ENCODE results near the gene OR4F15.
A peak's percentile ranks its signal among the peaks of the same experiment; 100 is the strongest.
"Not testable (repeated sequence)": the region's sequence is repeated elsewhere in the genome, so short reads cannot be mapped to it uniquely, and the experiment has no call there.

The OR4F15 gene, protein sequence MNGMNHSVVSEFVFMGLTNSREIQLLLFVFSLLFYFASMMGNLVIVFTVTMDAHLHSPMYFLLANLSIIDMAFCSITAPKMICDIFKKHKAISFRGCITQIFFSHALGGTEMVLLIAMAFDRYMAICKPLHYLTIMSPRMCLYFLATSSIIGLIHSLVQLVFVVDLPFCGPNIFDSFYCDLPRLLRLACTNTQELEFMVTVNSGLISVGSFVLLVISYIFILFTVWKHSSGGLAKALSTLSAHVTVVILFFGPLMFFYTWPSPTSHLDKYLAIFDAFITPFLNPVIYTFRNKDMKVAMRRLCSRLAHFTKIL

GRCh38 chr15:101811902-101812301 lies at the start of gene OR4F15:
Gene OR4F15 (plus strand): TSS chr15:101812202. CDS start chr15:101818187, 5,985 bp downstream.
- DNase-seq = no peak

GRCh38 chr15:101764669-101765339 lies 47.2 kb upstream of the OR4F15 start:
- DNase-seq = not testable (repeated sequence)

- DNase-seq = not testable (repeated sequence)
These were observed 46.7 kb upstream of the OR4F15 start for GRCh38 chr15:101765340-101765671.

DNA sequence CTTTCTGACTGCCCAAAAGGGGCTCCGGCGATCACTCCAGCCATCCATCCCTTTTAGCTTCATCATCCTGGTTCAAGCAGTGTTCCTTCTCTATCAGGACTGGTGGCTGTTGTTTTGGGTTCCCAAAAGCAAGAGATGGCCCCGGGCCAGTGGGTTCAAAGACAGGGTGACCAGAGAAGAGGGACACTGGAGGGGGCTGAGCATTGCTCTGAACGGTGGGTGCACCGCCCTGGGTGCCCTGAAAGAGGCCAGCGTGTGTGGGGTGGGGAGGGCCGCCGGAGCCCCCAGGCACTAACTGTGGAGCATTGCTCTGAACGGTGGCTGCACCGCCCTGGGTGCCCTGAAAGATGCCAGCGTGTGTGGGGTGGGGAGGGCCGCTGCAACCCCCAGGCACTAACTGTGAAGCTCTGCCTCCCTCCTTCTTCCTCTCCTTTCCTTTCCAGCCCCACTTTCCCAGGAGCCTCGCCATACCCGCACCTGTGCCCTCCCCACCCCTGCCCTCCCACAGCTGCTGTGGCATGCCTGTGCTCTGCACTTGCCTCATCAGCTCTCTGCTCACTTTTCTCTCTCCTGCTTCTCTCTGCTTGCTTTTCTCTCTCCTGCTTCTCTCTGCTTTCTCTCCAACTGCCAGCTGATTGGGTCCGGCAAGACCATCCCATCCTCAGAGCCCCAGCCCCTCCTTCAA lies 46.1 kb upstream of the OR4F15 start:
- no peak for DNase-seq

DNA sequence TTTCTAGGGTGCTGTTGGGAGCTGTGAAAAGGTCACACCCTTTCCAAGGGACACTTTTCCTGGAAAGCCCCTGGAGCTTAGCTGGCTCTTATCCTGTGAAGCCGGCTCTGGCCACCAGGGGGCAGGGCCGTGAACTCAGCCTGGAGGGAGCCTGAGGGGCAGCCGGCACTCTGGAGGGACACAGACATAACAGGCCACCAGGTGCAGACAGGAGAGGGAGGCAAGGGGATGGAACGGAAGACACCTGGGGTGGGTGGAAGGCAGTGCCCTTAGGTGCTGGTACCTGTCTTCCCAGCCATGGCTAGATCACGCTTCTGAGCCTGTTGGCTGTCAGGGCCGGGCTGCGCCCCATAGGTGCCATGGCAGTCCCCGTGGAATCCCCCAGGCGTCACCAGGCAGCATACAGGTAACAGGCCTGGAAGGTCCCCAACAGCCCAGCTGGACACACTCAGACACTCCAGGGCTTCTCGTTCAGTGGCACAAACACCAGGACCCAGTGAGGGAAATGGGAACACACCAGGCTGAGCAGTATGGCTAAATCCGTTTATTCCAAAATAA lies 44.8 kb upstream of the OR4F15 start:
- DNase-seq = not testable (repeated sequence)

DNA sequence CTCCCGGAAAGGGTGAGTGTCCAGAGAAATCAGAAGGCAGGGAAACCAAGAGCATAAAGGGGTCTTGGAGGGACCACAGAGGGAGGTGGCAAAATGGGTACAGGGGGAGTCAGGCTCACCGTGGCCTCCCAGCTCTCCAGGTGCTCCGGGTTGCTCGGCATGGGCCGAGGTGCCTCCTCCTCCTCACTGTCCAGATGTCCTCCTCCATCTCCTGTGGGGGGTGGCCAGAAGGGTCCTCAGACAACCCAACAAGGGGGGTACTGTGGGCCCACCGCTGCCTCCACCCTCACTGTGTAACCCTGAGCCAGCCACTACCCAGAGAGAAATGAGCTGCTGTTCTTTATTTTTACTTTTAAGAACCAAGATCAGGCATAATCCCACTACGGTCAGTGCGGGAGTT lies 39.1 kb upstream of the OR4F15 start:
- DNase-seq = no peak

GRCh38 chr15:101773496-101774100 lies 38.4 kb upstream of the OR4F15 start:
- DNase-seq = peak; percentile 1

DNA sequence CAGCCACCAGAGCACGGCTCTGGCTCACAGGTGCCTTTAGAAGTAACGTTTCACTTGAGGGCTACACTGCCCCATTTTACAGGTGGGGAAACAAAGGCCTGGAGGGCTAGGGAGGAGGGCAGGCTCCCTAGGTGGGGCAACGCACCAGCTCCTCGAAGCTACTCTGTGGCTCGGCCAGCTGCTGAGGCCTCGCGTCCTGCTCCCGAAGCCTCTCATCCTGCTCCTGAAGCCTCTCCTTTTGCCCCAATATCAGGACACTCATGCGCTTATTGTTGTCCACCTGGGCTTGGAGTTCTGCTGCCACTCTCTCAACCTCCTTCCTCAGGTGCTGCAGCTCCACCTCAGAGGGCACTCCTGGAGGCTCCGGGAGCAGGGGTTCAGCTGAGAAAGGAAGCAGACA lies 36.9 kb upstream of the OR4F15 start:
- DNase-seq = no peak

- DNase-seq = not testable (repeated sequence)
These were observed 33.4 kb upstream of the OR4F15 start for GRCh38 chr15:101778576-101778975.

DNA sequence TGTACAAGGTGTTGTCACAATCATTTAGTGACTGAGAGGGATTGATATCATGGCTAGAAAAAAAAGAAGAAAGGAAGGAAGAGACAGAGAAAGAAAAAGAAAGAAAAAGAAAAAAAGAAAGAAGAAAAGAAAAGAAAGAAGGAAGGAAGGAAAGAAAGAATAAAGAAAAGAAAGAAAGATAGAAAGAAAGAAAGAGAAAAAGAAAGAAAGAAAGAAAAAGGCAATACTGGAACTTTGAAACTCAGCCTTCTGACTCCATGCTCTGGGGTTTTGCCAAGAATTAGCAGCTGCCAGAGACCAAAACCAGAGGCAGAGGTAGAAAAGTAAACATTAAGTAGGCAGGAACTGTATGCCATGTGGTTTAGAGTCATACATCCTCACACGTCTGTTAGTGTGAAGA lies 31.8 kb upstream of the OR4F15 start:
- DNase-seq = not testable (repeated sequence)

DNA sequence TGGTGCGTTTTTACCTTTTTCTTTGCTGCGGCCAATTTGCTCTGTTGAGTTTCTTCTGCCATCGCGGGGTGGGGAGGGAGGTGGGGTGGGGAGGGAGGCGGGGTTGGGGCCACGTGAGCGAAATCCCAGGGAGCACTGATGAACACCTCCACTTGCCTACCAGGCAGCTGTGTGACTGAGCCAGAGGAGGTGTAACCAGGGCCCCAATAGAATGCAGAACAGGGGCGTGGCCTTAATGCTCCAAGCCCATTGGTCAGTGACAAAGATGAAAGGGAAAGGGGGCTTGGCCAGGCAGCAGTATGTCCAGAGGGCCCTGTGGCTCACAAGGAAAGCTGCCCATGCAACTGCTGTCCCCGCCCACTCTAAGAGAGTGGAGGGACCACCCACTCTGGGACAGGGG lies 30.1 kb upstream of the OR4F15 start:
- no peak for DNase-seq

DNA sequence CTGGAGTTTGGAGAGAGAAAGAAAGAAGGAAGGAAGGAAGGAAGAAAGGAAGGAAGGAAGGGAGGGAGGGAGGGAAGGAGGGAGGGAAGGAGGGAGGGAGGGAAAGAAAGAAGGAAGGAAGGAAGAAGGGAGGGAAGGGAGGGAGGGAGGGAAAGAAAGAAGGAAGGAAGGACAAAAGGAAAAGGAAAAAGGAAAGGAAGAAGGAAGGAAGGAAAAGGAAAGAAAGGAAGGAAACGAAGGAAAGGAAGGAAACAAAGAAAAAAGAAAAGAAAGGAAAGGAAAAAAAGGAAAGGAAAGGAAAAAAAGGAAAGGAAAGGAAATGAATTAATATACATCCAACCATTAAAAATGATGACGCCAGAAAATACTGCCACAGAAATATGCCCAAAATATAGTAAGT lies 27.4 kb upstream of the OR4F15 start:
- DNase-seq = no peak

DNA sequence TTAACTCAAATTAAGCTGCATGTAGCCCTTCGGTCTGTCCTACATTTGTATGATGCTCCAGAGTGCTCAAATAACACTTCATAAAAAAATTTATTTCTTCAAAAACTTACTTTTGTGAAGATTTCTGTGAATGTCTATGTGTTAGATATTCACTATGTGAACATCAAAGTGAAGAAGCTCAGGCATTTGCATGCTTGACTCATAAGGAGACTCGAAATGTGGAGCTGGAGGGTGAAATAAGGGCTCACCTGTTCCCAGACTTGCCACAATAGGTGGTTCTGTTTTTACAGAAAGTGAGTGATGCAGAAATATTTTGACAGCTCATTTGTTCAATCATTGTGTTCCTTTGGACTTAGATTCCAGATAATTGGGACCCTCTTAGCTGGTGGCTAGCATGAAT lies 25.6 kb upstream of the OR4F15 start:
- DNase-seq = not testable (repeated sequence)

GRCh38 chr15:101788001-101788400 lies 24.0 kb upstream of the OR4F15 start:
- not testable (repeated sequence) for DNase-seq

- not testable (repeated sequence) for DNase-seq
These were observed 23.3 kb upstream of the OR4F15 start for GRCh38 chr15:101788503-101789269.

DNA sequence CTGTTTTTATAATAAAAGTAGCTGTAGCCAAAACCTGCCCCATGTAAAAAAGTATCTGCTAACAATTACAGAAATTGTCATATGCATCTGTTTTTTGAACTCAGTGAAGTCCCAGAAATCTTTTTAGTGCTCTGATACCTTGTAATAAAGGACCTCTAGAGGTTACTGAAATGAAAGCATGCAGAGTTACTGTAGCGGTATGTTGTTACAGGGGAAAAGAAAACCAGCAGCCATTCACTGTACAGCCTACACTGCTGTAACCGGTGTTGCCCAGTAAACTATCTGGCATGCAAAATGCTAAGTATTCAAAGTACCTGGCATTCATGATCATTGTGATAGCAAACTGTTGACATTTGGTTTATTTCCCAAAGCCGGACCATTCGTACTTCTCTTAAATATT lies 21.3 kb upstream of the OR4F15 start:
- DNase-seq = not testable (repeated sequence)

DNA sequence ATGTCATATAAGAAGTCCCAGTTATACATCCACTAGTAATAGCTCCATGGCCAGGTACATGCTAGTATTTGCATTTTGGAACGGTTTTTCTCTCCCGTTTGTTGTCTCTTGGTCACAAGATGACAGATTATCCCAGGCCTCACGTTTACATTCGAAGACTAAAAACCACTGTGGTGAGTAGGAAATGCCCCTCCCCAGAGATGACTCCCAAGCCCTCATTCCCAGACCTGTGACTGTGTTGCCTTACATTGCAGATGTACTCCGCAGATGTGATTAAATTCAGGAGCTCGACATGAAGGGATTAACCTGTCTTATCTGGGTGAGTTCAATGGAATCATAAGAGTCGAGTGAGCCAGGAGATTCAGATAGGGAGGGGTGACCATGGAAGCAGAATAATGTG lies 18.0 kb upstream of the OR4F15 start:
- not testable (repeated sequence) for DNase-seq

DNA sequence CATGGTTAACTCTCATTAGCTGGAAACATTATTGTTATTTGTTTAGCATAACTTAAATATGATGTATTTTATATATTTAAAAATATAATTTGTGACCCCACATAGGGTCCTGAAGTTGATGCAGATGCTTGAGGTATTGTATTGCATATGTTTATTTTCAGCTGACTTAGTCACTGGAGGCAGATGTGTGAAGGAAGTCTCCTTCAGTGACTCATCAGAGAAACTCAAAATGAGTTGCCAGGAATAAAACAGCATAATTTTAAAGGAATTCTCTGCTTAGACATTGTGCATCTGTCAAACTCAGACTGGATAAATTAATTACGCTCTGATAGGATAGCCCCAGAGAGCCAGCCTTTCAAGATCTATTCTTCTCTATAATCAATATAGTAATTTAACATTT lies 16.5 kb upstream of the OR4F15 start:
- DNase-seq = no peak

DNA sequence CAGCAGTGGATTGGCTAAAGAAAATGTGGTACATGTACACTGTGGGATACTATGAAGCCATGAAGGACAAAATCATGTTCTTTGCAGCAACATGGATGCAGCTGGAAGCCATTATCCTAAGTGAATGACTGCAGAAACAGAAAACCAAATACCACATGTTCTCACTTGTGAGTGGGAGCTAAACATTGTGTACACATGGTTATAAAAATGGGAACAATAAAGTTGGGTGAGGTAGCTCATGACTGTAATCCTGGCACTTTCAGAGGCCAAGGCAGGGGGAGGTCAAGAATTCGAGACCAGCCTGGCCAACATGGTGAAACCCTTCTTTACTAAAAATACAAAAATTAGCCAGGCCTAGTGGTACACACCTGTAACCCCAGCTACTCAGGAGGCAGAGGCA lies 12.3 kb upstream of the OR4F15 start:
- DNase-seq = no peak

DNA sequence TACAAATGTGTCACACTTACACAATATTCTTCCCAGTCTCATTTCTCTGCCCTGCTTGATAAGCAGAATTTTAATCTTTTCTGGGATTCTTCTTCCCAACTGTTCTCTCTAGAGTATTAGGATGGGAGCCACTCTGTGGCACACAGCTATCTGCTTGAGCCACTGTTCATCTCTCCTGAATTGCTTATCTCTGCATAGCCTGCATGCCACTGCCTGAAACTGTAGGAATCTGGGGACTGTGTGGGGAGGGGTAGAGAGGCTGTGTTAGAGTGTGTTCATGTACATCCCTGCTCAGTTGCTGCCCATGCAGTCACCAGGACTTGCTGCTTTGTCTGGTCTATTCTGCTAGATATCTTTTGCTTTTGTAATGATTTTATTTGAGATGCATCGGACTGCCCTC lies 11.0 kb upstream of the OR4F15 start:
- no peak for DNase-seq

GRCh38 chr15:101803209-101803608 lies 8.8 kb upstream of the OR4F15 start, which contains the start of gene OR4F6:
Gene OR4F6 (plus strand): TSS chr15:101803509. CDS start chr15:101805720, 2,211 bp downstream.
- no peak for DNase-seq

GRCh38 chr15:101803676-101804075 lies 8.3 kb upstream of the OR4F15 start:
- no peak for DNase-seq
